Measurements from ENCODE around the gene ZNF592.

GRCh38 chr15:84797801-84798200, 49.4 kb downstream of the ZNF592 start:
- no peak for TF ChIP-seq POLR2A (IDR thresholded peaks at IDR 0.05)
- TF ChIP-seq, protein P1, sequence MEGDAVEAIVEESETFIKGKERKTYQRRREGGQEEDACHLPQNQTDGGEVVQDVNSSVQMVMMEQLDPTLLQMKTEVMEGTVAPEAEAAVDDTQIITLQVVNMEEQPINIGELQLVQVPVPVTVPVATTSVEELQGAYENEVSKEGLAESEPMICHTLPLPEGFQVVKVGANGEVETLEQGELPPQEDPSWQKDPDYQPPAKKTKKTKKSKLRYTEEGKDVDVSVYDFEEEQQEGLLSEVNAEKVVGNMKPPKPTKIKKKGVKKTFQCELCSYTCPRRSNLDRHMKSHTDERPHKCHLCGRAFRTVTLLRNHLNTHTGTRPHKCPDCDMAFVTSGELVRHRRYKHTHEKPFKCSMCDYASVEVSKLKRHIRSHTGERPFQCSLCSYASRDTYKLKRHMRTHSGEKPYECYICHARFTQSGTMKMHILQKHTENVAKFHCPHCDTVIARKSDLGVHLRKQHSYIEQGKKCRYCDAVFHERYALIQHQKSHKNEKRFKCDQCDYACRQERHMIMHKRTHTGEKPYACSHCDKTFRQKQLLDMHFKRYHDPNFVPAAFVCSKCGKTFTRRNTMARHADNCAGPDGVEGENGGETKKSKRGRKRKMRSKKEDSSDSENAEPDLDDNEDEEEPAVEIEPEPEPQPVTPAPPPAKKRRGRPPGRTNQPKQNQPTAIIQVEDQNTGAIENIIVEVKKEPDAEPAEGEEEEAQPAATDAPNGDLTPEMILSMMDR (IDR thresholded peaks at IDR 0.05 in 8 of 11, conservative IDR thresholded peaks at IDR 0.05 in 3 of 11), result no peak

Data from spleen (tissue), 7 donors.